CD14-positive monocyte (primary cell): ENCODE measurements around the gene TYMP. TPM values are rescaled to one million over a fixed set of nuclear protein-coding genes. Genes with fewer than 3 reads are reported as not detected.

Experiments
- DNase-seq, 3 donors: peaks; one replicate each; pipeline ENCODE4 v3.0.0-alpha.2; 2011 to 2022
- H2AFZ ChIP-seq: 2 replicates; pipeline ENCODE4 v1.6.0; 2012; ENCODE audit warnings: mild to moderate bottlenecking, low read depth, low read length, inconsistent platforms; ENCODE audit not compliant: insufficient read depth, poor library complexity, severe bottlenecking
- H3K27ac ChIP-seq, 2 donors: 1 replicate in 1 of 2; 2 replicates in 1 of 2; pipeline ENCODE4 v1.5.1; 2012 to 2013; ENCODE audit warnings: low read length in 2 of 2, control low read depth in 1 of 2, inconsistent platforms in 1 of 2, low read depth in 1 of 2, mild to moderate bottlenecking in 1 of 2
- H3K27me3 ChIP-seq, 2 donors: one replicate each; pipeline versions ENCODE4 v1.6.0 to v1.6.1; 2011 to 2013; ENCODE audit warnings: low read length in 2 of 2; ENCODE audit not compliant: control insufficient read depth in 2 of 2, insufficient read depth in 2 of 2
- H3K36me3 ChIP-seq, 2 donors: replicated peaks in 1 of 2; 1 replicate in 1 of 2; 2 replicates in 1 of 2; pipeline versions ENCODE4 v1.5.1 to v1.6.1; 2012 to 2013; ENCODE audit warnings: low read length in 2 of 2, control low read depth in 1 of 2, inconsistent platforms in 1 of 2, mild to moderate bottlenecking in 1 of 2; ENCODE audit not compliant: insufficient read depth in 2 of 2, control insufficient read depth in 1 of 2
- H3K4me1 ChIP-seq, 2 donors: 1 replicate in 1 of 2; 2 replicates in 1 of 2; pipeline versions ENCODE4 v1.5.1 to v1.6.1; 2012 to 2013; ENCODE audit warnings: low read length in 2 of 2, control low read depth in 1 of 2, inconsistent platforms in 1 of 2, mild to moderate bottlenecking in 1 of 2, moderate library complexity in 1 of 2; ENCODE audit not compliant: insufficient read depth in 2 of 2, control insufficient read depth in 1 of 2
- H3K4me2 ChIP-seq: replicated peaks from 2 replicates; pipeline ENCODE3; 2012; ENCODE audit warnings: low read length, moderate library complexity, mild to moderate bottlenecking; ENCODE audit not compliant: poor library complexity, severe bottlenecking; ENCODE audit errors: extremely low read depth
- H3K4me3 ChIP-seq, 3 experiments: fragments of 200-600 bp in 1 of 3; sonication (generic) in 1 of 3; replicated peaks in 1 of 3; 1 replicate in 2 of 3; 2 replicates in 1 of 3; pipeline ENCODE4 v1.5.1; 2011 to 2013; ENCODE audit warnings: low read length in 3 of 3, mild to moderate bottlenecking in 3 of 3, control low read depth in 2 of 3, low read depth in 2 of 3, inconsistent platforms in 1 of 3, moderate library complexity in 1 of 3
- H3K79me2 ChIP-seq: 2 replicates; pipeline ENCODE4 v1.6.0; 2012; ENCODE audit warnings: mild to moderate bottlenecking, control low read depth, inconsistent platforms, low read length, moderate library complexity; ENCODE audit not compliant: insufficient read depth
- H3K9ac ChIP-seq: 2 replicates; pipeline ENCODE4 v1.6.0; 2017; ENCODE audit warnings: low read length, mild to moderate bottlenecking; ENCODE audit not compliant: insufficient read depth, poor library complexity, severe bottlenecking
- H3K9me3 ChIP-seq, 2 donors: replicated peaks in 1 of 2; 1 replicate in 1 of 2; 2 replicates in 1 of 2; pipeline versions ENCODE4 v1.5.1 to v1.6.1; 2012 to 2013; ENCODE audit warnings: low read length in 2 of 2, control low read depth in 1 of 2; ENCODE audit not compliant: control insufficient read depth in 1 of 2, insufficient read depth in 1 of 2
- H4K20me1 ChIP-seq: 2 replicates; pipeline ENCODE4 v1.6.0; 2012; ENCODE audit warnings: mild to moderate bottlenecking, low read length, control low read depth, moderate library complexity; ENCODE audit not compliant: insufficient read depth
- H3K27ac Mint-ChIP-seq, 7 donors: one replicate each; pipeline ENCODE4 v1.8.0; 2020; ENCODE audit warnings: mild to moderate bottlenecking in 7 of 7, mixed read lengths in 7 of 7, moderate library complexity in 6 of 7, inconsistent platforms in 2 of 7
- H3K27me3 Mint-ChIP-seq, 3 donors: one replicate each; pipeline ENCODE4 v1.8.0; 2021 to 2022; ENCODE audit warnings: low read depth in 3 of 3, mild to moderate bottlenecking in 3 of 3, mixed read lengths in 3 of 3, moderate library complexity in 3 of 3, inconsistent platforms in 1 of 3
- H3K36me3 Mint-ChIP-seq, 2 donors: one replicate each; pipeline ENCODE4 v1.8.0; 2020; ENCODE audit warnings: mixed read lengths in 2 of 2, inconsistent platforms in 1 of 2, mild to moderate bottlenecking in 1 of 2
- H3K4me1 Mint-ChIP-seq: one replicate; pipeline ENCODE4 v1.8.0; 2020; ENCODE audit warnings: mild to moderate bottlenecking, mixed read lengths
- H3K4me3 Mint-ChIP-seq, 2 donors: one replicate each; pipeline ENCODE4 v1.8.0; 2020; ENCODE audit warnings: mild to moderate bottlenecking in 2 of 2, mixed read lengths in 2 of 2, moderate library complexity in 1 of 2
- H3K9me3 Mint-ChIP-seq, 7 donors: one replicate each; pipeline ENCODE4 v1.8.0; 2020 to 2022; ENCODE audit warnings: mixed read lengths in 7 of 7, mild to moderate bottlenecking in 6 of 7, moderate library complexity in 6 of 7, inconsistent platforms in 2 of 7
- CTCF ChIP-seq: fragments of 200-600 bp; IDR thresholded peaks from one replicate; pipeline ENCODE4 v1.8.0; 2022; ENCODE audit warnings: antibody characterized with exemption, mild to moderate bottlenecking
- WGBS: methylation state at CpG from one replicate; pipeline ENCODE4 v1.1.5; 2013; ENCODE audit warnings: missing lambda C conversion rate; ENCODE audit not compliant: insufficient coverage; 5-methylcytosine and 5-hydroxymethylcytosine counted together
- intact Hi-C, 2 donors: fragments of 100-400 bp; cut with micrococcal nuclease; formaldehyde crosslinking; loops; one replicate each; pipeline versions ENCODE4 v1.15.0 to v1.15.1; 2023
- polyA plus RNA-seq, 3 donors: library from polyadenylated mRNA; depleted of rRNA in 1 of 3; unstranded in 2 of 3; stranded (reverse) in 1 of 3; fragments of 300-500 nt in 2 of 3; fragments of >200 nt in 1 of 3; fragmentation: Illumina TruSeq in 2 of 3; gene quantifications; 1 replicate in 2 of 3; 2 replicates in 1 of 3; pipeline ENCODE4 v1.2.3, GENCODE V29; 2012 to 2021

The TYMP gene
- polyA plus RNA-seq, 3 donors, result 787 to 994 (median 955) TPM

GRCh38 chr22:50519151-50519550, 10.7 kb downstream of the TYMP start:
- intact Hi-C loops, result no loop called here

GRCh38 chr22:50518606-50519005, 11.2 kb downstream of the TYMP start:
- no peak overlapping the region for H3K27ac ChIP-seq
- no peak overlapping the region for H2AFZ ChIP-seq
- peaks cover 36% of the 10 kb centered on the region for H3K79me2 ChIP-seq
- peaks cover 0 to 2% (median 0%) of the 10 kb centered on the region in 3 donors for H3K27me3 Mint-ChIP-seq
- intact Hi-C loops, result no loop called here
- WGBS, result 97% methylated on average over 7 of the region's 7 CpGs
- DNase-seq, result no peak
- no peaks in the 10 kb centered on the region for H3K27me3 ChIP-seq
- peaks cover 50 to 76% of the 10 kb centered on the region in 2 donors for H3K36me3 ChIP-seq
- no peak overlapping the region for H3K4me2 ChIP-seq
- no peak overlapping the region for H3K4me3 Mint-ChIP-seq
- no peaks in the 10 kb centered on the region for H3K9me3 ChIP-seq
- peaks cover 0 to 1% of the 10 kb centered on the region in 2 donors for H3K4me1 ChIP-seq
- H3K36me3 Mint-ChIP-seq, result peaks cover 26 to 67% of the 10 kb centered on the region in 2 donors
- H3K9me3 Mint-ChIP-seq, result peaks cover 0 to 1% (median 0%) of the 10 kb centered on the region in 7 donors
- no peak for TF ChIP-seq CTCF
- H3K27ac Mint-ChIP-seq, result peak overlapping the region in 2 of 7 donors; percentile 26 to 47
- H3K4me1 Mint-ChIP-seq, result no peaks in the 10 kb centered on the region
- H4K20me1 ChIP-seq, result peaks cover 31% of the 10 kb centered on the region
- H3K9ac ChIP-seq, result no peak overlapping the region
- no peak overlapping the region for H3K4me3 ChIP-seq

More at GRCh38 chr22:50519151-50519550, 10.7 kb downstream of the TYMP start:
- no peak overlapping the region for H3K4me3 Mint-ChIP-seq
- WGBS, result 100% methylated on average over 8 of the region's 8 CpGs
- H3K9me3 Mint-ChIP-seq, result peaks cover 0 to 1% (median 0%) of the 10 kb centered on the region in 7 donors
- peaks cover 28 to 69% of the 10 kb centered on the region in 2 donors for H3K36me3 Mint-ChIP-seq
- H3K27me3 Mint-ChIP-seq, result peaks cover 0 to 2% (median 0%) of the 10 kb centered on the region in 3 donors
- no peak for DNase-seq
- Histone ChIP-seq H3K27me3 (no peaks in the 10 kb centered on the region), H3K9ac (no peak overlapping the region), H3K9me3 (no peaks in the 10 kb centered on the region), H3K4me2 (no peak overlapping the region), H4K20me1 (peaks cover 37% of the 10 kb centered on the region), H3K4me1 (peaks cover 3 to 7% of the 10 kb centered on the region in 2 donors), H3K4me3 (no peak overlapping the region), H3K79me2 (peaks cover 36% of the 10 kb centered on the region), H3K27ac (no peak overlapping the region), H2AFZ (no peak overlapping the region), H3K36me3 (peaks cover 56 to 81% of the 10 kb centered on the region in 2 donors)
- no peaks in the 10 kb centered on the region for H3K4me1 Mint-ChIP-seq
- TF ChIP-seq CTCF, result no peak
- H3K27ac Mint-ChIP-seq, result no peak overlapping the region
